ENCODE results near the gene AP5S1.

The AP5S1 gene

DNA sequence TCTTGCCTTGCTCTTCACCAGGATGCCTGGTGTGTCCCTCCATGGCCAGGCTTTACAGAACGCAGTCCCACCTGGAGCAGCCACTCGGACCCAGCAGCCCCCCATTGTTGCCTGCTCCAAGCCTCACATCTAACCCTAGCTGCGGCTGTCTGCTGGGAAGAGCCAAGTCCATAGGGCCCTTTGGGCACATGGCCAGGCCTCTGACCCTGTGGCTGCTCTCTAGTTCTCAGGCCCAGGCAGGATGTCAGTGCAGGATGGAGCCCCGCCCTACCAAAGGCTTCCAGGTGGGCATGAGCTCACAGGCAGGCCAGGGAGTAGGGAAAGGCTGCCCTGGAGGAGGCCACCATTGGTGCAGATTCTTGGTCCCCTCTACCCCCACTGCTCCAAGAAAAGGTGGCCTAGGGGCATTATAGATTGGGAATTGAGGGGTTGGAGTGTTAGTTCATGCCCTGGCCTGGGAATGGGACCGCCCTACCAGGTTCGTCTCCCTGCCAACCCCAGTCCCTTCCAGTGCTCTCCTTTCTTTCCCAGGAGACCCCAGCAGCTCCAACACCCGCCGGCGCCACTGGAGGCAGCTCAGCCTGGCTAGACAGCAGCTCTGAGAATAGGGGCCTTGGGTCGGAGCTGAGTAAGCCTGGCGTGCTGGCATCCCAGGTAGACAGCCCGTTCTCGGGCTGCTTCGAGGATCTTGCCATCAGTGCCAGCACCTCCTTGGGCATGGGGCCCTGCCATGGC lies 45.0 kb downstream of the AP5S1 start:
- DNase-seq (ENCODE audit: extremely low read depth, insufficient read length), result no peak
- H3K36me3 ChIP-seq (ENCODE audit: control insufficient read depth, insufficient read depth, low read length), result peaks cover 58% of the 10 kb centered on the region

DNA sequence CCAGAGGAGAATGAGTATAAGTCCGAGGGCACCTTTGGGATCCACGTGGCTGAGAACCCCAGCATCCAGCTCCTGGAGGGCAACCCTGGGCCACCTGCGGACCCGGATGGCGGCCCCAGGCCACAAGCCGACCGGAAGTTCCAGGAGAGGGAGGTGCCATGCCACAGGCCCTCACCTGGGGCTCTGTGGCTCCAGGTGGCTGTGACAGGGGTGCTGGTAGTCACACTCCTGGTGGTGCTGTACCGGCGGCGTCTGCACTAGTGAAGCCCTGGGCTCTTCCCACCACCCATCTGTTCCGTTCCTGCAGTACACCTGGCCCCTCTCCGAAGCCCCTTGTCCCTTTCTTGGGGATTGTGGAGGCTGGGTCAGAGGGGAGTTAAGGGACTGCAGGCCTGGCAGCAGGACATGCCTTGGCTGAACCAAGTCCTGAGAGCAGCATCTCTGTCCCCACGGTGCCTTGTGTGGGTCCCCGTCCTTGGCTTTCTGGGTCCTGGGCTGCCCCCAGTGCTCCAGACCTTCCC lies 45.6 kb downstream of the AP5S1 start:
- TF ChIP-seq, protein P1, sequence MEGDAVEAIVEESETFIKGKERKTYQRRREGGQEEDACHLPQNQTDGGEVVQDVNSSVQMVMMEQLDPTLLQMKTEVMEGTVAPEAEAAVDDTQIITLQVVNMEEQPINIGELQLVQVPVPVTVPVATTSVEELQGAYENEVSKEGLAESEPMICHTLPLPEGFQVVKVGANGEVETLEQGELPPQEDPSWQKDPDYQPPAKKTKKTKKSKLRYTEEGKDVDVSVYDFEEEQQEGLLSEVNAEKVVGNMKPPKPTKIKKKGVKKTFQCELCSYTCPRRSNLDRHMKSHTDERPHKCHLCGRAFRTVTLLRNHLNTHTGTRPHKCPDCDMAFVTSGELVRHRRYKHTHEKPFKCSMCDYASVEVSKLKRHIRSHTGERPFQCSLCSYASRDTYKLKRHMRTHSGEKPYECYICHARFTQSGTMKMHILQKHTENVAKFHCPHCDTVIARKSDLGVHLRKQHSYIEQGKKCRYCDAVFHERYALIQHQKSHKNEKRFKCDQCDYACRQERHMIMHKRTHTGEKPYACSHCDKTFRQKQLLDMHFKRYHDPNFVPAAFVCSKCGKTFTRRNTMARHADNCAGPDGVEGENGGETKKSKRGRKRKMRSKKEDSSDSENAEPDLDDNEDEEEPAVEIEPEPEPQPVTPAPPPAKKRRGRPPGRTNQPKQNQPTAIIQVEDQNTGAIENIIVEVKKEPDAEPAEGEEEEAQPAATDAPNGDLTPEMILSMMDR (IDR thresholded peaks at IDR 0.05; ENCODE audit: insufficient read depth, low read length, poor library complexity, severe bottlenecking), result no peak

More for the DNA sequence above, 45.0 kb downstream of the AP5S1 start:
- no peaks in the 10 kb centered on the region for H3K27me3 ChIP-seq (replicated peaks; ENCODE audit: control insufficient read depth, insufficient read depth, low read length)
- H3K4me3 ChIP-seq (replicated peaks; ENCODE audit: low read depth, low read length), result no peak overlapping the region
- TF ChIP-seq, protein P1 (IDR thresholded peaks at IDR 0.05; ENCODE audit: insufficient read depth, low read length, poor library complexity, severe bottlenecking), result no peak

DNA sequence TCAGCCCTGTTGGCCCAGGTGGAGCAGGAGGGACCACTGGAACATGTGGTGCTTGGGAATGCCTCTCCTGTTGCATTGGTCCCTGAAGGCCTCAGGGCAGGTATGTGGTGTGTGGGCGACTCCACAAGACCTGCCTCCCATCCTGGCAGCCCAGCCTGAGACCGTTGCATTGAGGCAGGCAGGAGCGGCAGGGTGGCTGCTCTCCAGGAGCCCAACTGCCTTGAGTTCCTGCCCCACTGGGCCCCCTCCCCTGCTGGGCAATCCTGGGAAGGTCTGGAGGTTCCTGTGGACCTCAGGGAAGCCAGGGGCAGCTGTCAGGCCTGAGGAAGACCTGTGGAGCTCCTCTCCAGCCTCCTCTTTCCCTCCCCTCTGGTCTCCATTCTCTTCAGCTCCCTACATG lies 46.1 kb downstream of the AP5S1 start:
- H3K36me3 ChIP-seq (ENCODE audit: control insufficient read depth, insufficient read depth, low read length), result peaks cover 55% of the 10 kb centered on the region
- no peak for DNase-seq (ENCODE audit: extremely low read depth, insufficient read length)
- no peak overlapping the region for H3K4me3 ChIP-seq (replicated peaks; ENCODE audit: low read depth, low read length)
- TF ChIP-seq, protein P1 (IDR thresholded peaks at IDR 0.05; ENCODE audit: insufficient read depth, low read length, poor library complexity, severe bottlenecking), result no peak
- no peaks in the 10 kb centered on the region for H3K27me3 ChIP-seq (replicated peaks; ENCODE audit: control insufficient read depth, insufficient read depth, low read length)

More for the DNA sequence above, 45.6 kb downstream of the AP5S1 start:
- no peaks in the 10 kb centered on the region for H3K27me3 ChIP-seq (replicated peaks; ENCODE audit: control insufficient read depth, insufficient read depth, low read length)
- no peak for DNase-seq (ENCODE audit: extremely low read depth, insufficient read length)
- no peak overlapping the region for H3K4me3 ChIP-seq (replicated peaks; ENCODE audit: low read depth, low read length)
- peaks cover 58% of the 10 kb centered on the region for H3K36me3 ChIP-seq (ENCODE audit: control insufficient read depth, insufficient read depth, low read length)

DNA sequence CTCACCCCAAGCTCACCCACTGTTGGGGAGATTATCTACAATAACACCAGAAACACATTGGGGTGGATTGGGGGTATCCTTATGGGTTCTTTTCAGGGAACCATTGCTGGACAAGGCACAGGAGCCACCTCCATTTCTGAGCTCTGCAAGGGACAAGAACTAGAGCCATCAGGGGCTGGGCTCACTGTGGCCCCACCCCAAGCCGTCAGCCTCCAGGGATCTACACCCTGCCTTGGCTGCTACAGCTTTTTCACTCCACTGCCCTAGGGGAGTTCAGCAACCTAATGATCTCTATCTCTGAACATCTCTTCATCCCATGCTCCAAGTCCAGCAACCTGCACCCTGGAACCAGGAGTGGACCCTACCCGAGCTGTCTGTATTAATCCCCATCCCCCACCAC lies 47.5 kb downstream of the AP5S1 start:
- Histone ChIP-seq H3K36me3 (ENCODE audit: control insufficient read depth, insufficient read depth, low read length) (peaks cover 47% of the 10 kb centered on the region), H3K4me3 (replicated peaks; ENCODE audit: low read depth, low read length) (no peak overlapping the region), H3K27me3 (replicated peaks; ENCODE audit: control insufficient read depth, insufficient read depth, low read length) (no peaks in the 10 kb centered on the region)
- DNase-seq (ENCODE audit: extremely low read depth, insufficient read length), result no peak
- TF ChIP-seq, protein P1 (IDR thresholded peaks at IDR 0.05; ENCODE audit: insufficient read depth, low read length, poor library complexity, severe bottlenecking), result no peak

DNA sequence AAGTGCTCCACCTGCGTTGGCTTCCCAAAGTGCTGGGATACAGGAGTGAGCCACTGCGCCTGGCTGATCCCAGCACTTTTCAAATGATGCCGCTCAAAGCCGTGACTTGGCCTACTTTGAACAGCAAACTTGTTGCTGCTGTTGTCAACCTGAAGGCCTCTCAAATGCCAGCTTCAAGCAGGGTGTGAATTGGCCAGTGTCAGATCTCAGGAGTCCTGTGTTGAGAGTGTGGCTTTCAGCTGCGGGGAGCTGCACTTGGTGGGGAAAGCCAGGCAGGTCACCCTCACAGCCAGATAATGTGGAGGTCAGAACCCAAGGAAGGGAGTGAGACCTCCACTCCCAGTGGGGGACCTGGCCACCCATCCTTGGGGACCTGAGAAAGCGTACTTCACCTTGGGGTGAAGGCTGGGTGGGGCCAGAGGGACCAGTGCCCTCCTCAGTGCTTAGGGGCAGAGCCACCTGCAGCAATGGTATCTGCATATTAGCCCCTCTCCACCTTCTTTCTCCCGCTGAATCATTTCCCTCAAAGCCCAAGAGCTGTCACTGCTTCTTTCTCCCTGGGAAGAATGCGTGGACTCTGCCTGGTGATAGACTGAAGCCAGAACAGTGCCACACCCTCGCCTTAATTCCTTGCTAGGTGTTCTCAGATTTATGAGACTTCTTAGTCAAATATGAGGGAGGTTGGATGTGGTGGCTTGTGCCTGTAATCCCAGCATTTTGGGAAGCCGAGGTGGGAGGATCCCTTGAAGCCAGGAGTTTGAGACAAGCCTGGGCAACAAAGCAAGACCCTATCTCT lies 49.7 kb downstream of the AP5S1 start:
- no peak for DNase-seq (ENCODE audit: extremely low read depth, insufficient read length)
- peaks cover 33% of the 10 kb centered on the region for H3K36me3 ChIP-seq (ENCODE audit: control insufficient read depth, insufficient read depth, low read length)
- TF ChIP-seq, protein P1 (IDR thresholded peaks at IDR 0.05; ENCODE audit: insufficient read depth, low read length, poor library complexity, severe bottlenecking), result no peak
- no peak overlapping the region for H3K4me3 ChIP-seq (replicated peaks; ENCODE audit: low read depth, low read length)
- H3K27me3 ChIP-seq (replicated peaks; ENCODE audit: control insufficient read depth, insufficient read depth, low read length), result no peaks in the 10 kb centered on the region

Data from GM06990 (cell line).